Activated B cell treated with CpG ODN at 0.5 μM for 24 hours (primary cell): ENCODE data around the gene FOXO3. TPM values are rescaled to one million over a fixed set of nuclear protein-coding genes. Genes with fewer than 3 reads are reported as not detected.

Experiments used
- ATAC-seq: fragments of 200-7000 bp; cut with Tn5 transposase; one replicate; pipeline ENCODE4 v1.10.0; 2021; ENCODE audit warnings: low read depth, mild to moderate bottlenecking, moderate library complexity
- CTCF ChIA-PET: fragments of 350-600 bp; sonication (Branson Sonifier 250); formaldehyde crosslinking; loops from one replicate; lab custom pipeline; 2021; ENCODE audit warnings: antibody characterized with exemption; lab: Charles Lee
- POLR2A ChIA-PET: fragments of 350-600 bp; sonication (Branson Sonifier 250); formaldehyde crosslinking; loops from one replicate; lab custom pipeline; 2021; ENCODE audit warnings: antibody characterized with exemption; lab: Charles Lee
- DNase-seq: peaks from one replicate; pipeline ENCODE4 v3.0.0; 2022
- H3K27ac Mint-ChIP-seq: one replicate; pipeline ENCODE4 v1.8.0; 2020; ENCODE audit warnings: mixed read lengths
- H3K27me3 Mint-ChIP-seq: one replicate; pipeline ENCODE4 v1.8.0; 2021; ENCODE audit warnings: mixed read lengths
- H3K36me3 Mint-ChIP-seq: one replicate; pipeline ENCODE4 v1.8.0; 2021; ENCODE audit warnings: low read depth, mixed read lengths
- H3K4me1 Mint-ChIP-seq: one replicate; pipeline ENCODE4 v1.8.0; 2021; ENCODE audit warnings: mixed read lengths
- H3K4me3 Mint-ChIP-seq: one replicate; pipeline ENCODE4 v1.8.0; 2020; ENCODE audit warnings: mild to moderate bottlenecking, mixed read lengths
- H3K9me3 Mint-ChIP-seq: one replicate; pipeline ENCODE4 v1.8.0; 2020; ENCODE audit warnings: mixed read lengths
- CTCF ChIP-seq: fragments of 200-600 bp; IDR thresholded peaks from one replicate; pipeline ENCODE4 v1.8.0; 2022; ENCODE audit warnings: antibody characterized with exemption, mild to moderate bottlenecking
- intact Hi-C: fragments of 100-400 bp; cut with micrococcal nuclease; formaldehyde crosslinking; loops from one replicate; pipeline ENCODE4 v1.15.1; 2024
- total RNA-seq: library from RNA; stranded (reverse); gene quantifications from 2 replicates; pipeline ENCODE4 v1.2.3, GENCODE V29; 2022

The FOXO3 gene
- total RNA-seq, 1 donor from 2014 or later = 9.4 TPM

DNA sequence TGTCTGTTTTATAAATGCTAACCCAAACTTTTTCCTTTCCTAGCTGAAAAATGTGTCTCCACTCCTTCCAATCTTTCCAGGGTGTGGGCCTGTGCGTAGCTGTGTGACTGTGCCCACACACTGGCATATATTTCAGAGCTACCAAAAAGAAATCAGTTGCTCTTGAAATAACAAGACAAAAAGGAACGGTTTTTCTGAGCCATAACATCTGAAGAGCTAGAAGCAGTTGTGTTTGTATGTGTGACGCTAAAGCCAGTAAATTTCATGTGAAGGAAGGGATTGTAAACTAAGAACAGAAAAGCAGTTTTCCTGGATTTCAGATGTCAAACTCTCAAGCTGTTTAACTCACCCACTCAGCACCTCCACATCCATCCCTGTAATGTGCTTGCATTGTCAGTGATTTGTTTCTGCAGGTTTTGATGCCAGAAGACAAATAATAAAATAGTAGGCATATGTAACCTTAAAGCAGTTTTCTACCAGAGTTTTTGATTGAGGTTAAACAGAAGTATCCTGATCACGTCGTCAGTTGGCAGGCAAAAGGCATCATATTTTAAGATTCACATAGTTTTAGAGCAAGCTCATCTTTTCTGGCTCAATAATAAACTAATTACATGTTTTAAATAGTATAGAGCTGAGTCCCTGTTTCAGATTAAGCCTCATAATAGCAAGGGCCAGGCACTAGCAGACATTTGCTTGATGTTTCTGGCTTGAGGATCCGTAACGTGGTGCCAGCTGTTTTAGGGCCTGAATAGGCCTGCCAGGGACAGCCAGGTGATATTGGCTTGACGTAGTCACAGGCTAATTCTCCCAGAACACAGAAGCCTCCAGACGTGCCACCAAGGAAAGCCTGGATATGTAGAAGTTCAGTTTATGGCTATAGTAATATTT, 90.9 kb downstream of the FOXO3 start:
- POLR2A ChIA-PET = no interaction called here
- no peaks in the 10 kb centered on the region for H3K9me3 Mint-ChIP-seq

DNA sequence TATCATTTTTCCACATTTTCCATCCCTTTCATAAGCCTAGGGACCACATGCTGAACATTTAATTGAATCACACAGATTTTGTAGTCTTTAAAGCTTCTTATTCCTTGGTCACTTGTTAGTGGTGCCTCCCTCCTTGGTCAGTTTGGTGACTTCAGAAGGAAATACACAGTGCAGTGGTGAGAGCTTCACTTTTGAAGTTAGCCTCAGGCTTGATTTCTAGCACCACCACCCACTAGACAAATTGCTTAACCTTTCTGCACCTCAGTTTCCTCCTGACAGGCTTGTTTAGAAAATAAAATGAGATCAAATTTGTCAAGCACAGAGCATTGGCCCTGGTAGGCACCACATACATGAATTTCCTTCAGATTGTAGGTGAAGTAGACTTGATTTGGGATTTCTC, 91.7 kb downstream of the FOXO3 start:
- POLR2A ChIA-PET = no interaction called here
- no peak overlapping the region for H3K4me3 Mint-ChIP-seq
- no peak overlapping the region for H3K27ac Mint-ChIP-seq

More for the DNA sequence above, 90.9 kb downstream of the FOXO3 start:
- DNase-seq = no peak
- no peak for TF ChIP-seq CTCF
- CTCF ChIA-PET = no interaction called here
- no peaks in the 10 kb centered on the region for H3K27me3 Mint-ChIP-seq
- H3K4me3 Mint-ChIP-seq = no peak overlapping the region
- no peak overlapping the region for H3K27ac Mint-ChIP-seq
- peaks cover 18% of the 10 kb centered on the region for H3K4me1 Mint-ChIP-seq
- H3K36me3 Mint-ChIP-seq = peaks cover 8% of the 10 kb centered on the region
- intact Hi-C loops = loop anchor here (10.0 kb wide), 1 partner anchor 423 kb away; no protein-coding TSS in a partner anchor
- no peak for ATAC-seq

DNA sequence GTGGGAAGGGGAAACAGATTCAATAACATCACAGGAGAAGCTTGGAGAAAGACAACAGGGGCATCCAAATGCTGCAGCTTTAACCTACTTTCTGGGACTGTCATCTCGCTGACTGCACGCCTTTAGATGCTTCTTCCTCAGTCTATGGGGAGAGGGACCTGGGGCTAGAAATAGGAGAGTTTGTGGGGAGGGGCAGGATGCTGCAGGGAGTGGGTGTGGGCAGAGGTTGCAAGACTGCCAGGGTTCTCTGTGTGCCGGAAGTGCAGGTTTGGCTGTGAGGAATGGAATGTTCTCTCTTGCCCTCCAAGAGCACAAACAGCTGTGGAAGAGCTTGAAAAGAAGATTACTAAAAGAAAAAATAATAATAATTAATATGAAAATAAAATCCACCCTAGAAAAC, 93.2 kb downstream of the FOXO3 start:
- no peak overlapping the region for H3K4me3 Mint-ChIP-seq
- H3K9me3 Mint-ChIP-seq = no peaks in the 10 kb centered on the region
- ATAC-seq (no peak), DNase-seq (no peak)
- ChIA-PET CTCF (no interaction called here), POLR2A (no interaction called here)
- H3K27ac Mint-ChIP-seq = no peak overlapping the region
- H3K4me1 Mint-ChIP-seq = peaks cover 18% of the 10 kb centered on the region
- intact Hi-C loops = loop anchor here (10.0 kb wide), 1 partner anchor 421 kb away; no protein-coding TSS in a partner anchor
- no peaks in the 10 kb centered on the region for H3K36me3 Mint-ChIP-seq
- no peak for TF ChIP-seq CTCF
- H3K27me3 Mint-ChIP-seq = no peaks in the 10 kb centered on the region

More for the DNA sequence above, 91.7 kb downstream of the FOXO3 start:
- Mint-ChIP-seq H3K4me1 (peaks cover 18% of the 10 kb centered on the region), H3K36me3 (peaks cover 8% of the 10 kb centered on the region), H3K9me3 (no peaks in the 10 kb centered on the region), H3K27me3 (no peaks in the 10 kb centered on the region)
- ATAC-seq (no peak), DNase-seq (no peak)
- no peak for TF ChIP-seq CTCF
- intact Hi-C loops = loop anchor here (10.0 kb wide), 1 partner anchor 422 kb away; no protein-coding TSS in a partner anchor
- CTCF ChIA-PET = no interaction called here

GRCh38 chr6:108654465-108655106, 93.9 kb downstream of the FOXO3 start:
- POLR2A ChIA-PET = no interaction called here
- no peak overlapping the region for H3K27ac Mint-ChIP-seq

More at GRCh38 chr6:108654465-108655106, 93.9 kb downstream of the FOXO3 start:
- no peaks in the 10 kb centered on the region for H3K36me3 Mint-ChIP-seq
- H3K4me1 Mint-ChIP-seq = peaks cover 17% of the 10 kb centered on the region
- no peak overlapping the region for H3K4me3 Mint-ChIP-seq
- intact Hi-C loops = loop anchor here (10.0 kb wide), 1 partner anchor 420 kb away; no protein-coding TSS in a partner anchor
- DNase-seq = no peak
- no peak for ATAC-seq
- CTCF ChIA-PET = no interaction called here
- no peaks in the 10 kb centered on the region for H3K27me3 Mint-ChIP-seq
- no peaks in the 10 kb centered on the region for H3K9me3 Mint-ChIP-seq
- no peak for TF ChIP-seq CTCF
